Astrocyte of the hippocampus (primary cell): ENCODE results near the gene EPO.

Experiments used
- DNase-seq: peaks from one replicate; pipeline ENCODE4 v3.0.0; 2011; ENCODE audit warnings: low read depth, low spot score

EPO gene

DNA sequence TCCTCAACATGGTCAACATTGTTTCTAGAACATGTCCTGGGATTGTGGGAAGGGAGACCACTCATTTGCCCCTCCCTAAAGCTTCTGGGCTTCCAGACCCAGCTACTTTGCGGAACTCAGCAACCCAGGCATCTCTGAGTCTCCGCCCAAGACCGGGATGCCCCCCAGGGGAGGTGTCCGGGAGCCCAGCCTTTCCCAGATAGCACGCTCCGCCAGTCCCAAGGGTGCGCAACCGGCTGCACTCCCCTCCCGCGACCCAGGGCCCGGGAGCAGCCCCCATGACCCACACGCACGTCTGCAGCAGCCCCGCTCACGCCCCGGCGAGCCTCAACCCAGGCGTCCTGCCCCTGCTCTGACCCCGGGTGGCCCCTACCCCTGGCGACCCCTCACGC, at the start of gene EPO:
Gene EPO, plus strand, starts transcription at position 190 of the 392 bp plus-strand sequence. CDS start 513 bp downstream, outside the sequence.
- no peak for DNase-seq

DNA sequence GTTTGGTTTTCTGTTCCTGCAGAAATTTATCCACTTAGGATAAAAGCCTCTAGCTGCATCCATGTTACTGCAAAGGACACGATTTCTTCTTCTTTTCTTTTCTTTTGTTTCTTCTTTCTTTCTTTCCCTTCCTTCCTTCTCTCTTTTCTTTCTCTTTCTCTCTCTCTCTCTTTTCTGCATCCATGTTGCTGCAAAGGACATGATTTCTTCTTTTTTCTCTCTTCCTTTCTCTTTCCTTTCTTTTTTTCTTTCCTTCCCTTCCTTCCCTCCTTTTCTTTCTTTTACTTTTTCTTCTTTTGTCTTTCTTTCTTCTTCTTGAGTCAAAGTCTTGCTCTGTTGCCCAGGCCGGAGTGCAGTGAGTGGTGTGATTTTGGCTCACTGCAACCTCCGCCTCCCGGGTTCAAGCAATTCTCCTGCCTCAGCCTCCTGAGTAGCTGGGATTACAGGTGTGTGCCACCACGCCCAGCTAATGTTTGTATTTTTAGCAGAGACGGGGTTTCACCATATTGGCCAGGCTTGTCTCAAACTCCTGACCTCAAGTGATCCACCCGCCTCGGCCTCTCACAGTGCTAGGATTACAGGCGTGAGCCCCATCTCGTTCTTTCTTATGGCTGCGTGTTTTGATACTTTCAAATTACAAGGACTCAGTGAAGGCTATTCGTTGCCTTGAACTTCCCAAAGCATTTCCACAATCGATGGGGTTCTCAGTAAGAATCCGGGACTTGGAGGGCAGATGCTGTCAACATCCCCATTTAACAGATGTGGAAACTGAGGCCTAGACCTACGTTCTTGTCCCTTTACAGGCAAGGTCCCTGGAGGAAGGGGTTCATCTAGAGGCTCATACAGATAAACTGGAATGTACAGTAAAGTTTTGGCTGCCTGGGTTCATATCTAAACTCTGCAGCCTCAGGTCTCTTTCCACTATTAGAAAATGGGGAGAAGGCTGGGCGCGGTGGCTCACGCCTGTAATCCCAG, 48.6 kb upstream of the EPO start:
- DNase-seq = no peak

DNA sequence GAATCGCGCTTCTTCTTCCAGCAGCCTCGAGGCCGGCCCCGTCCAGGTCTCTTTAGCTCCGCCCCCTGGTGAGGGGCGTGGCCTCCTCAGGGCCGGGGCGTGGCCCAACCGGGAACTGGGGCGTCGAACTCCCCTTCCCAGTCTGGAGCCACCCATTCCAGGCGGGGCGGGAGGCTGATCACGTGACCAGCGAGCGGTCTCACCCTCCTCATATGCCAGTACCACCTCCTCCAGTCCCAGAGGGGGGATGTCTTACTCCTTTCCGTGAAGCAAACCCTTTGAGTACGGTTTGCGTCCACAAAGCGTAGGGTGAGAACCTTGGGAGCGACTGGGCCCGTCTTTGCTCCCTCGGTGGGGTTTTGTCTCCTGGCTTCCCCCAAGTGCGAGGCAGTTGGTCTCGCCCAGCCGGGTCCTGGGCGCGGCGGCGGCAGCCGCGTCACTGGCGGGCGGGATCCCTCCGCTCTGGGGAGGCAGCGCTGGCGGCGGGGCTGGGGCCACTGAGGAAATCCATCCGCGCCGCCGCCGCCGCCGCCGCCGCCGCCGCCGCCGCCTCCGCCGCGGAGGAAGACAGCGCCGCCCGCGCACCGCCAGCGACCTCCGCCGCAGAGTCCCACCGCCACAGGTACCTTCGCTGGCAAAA, 46.8 kb upstream of the EPO start, which contains the start of gene GNB2:
Gene GNB2, plus strand, starts transcription at position 439 of the 640 bp plus-strand sequence. CDS start 2,526 bp downstream, outside the sequence.
- DNase-seq = peak; percentile 99

DNA sequence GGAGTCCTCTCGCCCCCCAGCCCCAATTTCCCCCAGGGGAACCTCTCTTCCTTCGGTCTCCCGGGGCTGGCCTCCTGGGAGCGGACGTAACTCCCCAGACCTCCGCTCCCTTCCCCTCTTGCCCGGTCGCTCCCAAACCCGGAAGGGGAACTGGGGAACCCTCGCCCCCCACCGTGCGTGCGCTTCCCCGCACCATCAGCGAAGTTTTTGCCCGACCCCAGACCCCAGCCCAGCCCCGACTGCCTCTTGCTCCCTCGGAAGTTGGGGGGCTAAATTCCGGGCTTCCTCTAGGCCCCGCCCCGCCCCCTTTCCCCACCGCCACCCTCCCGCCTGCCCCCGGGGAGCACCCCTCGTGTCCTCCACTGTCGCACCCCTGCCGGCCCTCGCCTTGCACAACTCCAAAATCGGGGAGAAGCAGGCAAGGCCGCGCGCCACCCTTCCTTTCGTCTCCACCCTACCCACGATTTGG, 46.3 kb upstream of the EPO start:
- DNase-seq = peak; percentile 28

DNA sequence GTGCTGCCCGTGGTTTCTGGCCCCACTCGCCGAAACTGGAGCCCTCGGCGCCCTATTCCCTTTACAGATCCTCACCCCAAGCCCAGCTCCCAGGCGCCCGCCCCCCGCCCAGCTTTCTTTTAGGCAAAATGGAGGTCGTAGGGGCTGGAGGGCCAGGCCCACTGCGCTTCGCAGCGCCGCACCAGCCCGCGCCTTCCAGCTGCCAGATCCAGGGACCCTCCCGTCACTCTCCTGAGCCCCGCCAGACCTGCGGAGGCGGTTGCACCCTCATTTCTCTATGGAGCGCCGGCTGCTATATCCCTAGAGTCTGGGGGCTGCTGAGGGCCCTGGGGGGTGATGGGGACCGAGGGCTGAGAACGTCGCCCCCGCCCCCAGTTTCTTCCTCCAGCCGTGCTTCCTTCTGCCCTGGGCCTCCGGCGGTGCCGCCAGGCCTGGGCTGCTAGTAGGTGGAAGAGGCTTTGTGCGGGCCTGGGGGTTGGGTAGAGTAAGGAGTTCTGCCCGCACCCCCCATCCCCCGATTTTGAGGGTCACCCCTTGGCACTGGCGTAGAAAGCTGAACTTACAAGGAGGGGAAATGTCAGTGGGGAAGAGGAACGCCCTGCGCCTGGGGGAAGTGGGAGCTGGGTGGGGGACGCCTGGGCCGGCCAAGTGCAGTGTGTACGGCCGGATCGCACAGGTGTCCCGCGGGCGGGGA, 45.7 kb upstream of the EPO start:
- peak; percentile 51 for DNase-seq

DNA sequence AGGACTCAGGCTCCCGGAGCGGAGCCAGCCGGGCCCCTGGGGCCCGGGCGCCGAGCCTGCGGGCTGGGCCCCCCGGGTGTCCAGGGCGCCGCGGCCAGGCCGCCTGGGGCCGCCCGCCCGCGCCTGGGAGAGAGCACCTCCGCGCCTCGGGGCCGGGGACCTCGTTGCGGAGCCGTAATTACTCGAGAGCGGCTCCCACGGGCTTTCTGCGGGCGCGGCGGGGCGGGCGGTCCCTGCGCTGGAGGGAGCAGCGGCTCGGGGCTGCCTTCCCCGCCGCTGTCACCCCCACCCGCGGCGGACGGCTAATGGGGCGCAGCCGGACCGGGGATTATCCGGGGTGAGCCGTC, 45.2 kb upstream of the EPO start:
- no peak for DNase-seq

DNA sequence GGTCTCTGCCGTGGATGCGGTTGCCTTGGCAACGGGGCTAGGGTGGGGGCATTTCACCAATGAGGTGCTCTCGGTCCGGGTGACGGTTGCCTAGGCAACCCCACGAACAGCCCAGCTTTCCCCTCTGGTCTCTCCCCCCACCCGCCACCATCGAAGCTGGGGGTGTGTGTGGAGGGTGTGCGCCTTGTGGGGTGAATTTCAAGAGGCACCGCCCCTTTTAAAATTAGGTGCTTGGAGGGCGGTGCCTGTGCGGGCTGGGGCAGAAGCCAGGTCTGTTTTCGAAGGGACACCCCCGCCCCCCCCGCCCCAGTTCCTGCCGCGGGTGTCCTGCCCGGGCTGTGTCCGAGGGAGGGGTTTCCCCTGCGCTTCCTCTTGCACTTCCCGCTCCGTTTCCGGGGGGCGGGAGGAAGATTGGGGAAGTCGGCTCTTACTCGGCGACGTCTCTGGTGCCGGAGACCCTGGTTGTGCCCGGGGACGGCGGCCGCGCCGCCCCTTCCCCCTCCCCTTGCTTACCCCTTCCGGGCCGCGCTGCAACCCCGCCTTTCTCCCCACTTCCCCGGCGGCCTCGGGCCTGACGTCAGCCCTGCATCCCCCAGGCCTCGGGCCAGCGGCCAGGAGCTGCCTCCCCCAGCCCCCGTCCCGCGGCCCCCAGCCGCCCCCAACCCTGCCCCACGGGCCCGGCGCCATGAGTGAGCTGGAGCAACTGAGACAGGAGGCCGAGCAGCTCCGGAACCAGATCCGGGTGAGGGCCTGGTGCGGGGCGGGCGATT, 44.5 kb upstream of the EPO start:
- peak; percentile 80 for DNase-seq

DNA sequence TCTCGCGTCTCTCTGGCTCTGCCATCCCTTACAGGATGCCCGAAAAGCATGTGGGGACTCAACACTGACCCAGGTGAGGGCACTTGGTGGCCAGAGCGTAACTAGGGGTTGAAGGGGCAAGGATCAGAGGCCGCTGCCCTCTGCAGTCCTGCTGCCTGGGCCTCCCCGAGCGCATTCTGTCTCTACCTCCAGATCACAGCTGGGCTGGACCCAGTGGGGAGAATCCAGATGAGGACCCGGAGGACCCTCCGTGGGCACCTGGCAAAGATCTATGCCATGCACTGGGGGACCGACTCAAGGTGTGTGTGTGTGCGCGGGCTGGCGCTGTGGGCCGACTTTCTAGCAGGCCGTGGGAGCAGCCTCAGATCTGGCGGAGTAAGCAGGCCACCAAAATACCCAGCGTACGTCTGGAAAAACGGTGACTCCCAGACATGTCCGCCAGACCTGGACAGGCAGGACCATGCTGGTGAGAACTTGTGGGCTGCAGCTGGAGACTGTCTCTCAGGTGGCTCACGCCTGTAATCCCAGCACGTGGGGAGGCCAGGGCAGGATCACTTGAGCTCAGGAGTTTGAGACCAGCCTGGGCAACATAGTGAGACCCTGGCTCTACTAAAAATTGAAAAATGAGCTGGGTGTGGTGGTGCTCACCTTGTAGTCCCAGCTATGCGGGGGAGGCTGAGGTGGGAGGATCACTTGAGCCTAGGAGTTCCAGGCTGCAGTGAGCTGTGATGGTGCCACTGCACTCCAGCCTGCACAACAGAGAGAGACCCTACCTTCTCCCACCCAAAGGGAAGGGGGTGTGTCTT, 43.6 kb upstream of the EPO start:
- DNase-seq = no peak

DNA sequence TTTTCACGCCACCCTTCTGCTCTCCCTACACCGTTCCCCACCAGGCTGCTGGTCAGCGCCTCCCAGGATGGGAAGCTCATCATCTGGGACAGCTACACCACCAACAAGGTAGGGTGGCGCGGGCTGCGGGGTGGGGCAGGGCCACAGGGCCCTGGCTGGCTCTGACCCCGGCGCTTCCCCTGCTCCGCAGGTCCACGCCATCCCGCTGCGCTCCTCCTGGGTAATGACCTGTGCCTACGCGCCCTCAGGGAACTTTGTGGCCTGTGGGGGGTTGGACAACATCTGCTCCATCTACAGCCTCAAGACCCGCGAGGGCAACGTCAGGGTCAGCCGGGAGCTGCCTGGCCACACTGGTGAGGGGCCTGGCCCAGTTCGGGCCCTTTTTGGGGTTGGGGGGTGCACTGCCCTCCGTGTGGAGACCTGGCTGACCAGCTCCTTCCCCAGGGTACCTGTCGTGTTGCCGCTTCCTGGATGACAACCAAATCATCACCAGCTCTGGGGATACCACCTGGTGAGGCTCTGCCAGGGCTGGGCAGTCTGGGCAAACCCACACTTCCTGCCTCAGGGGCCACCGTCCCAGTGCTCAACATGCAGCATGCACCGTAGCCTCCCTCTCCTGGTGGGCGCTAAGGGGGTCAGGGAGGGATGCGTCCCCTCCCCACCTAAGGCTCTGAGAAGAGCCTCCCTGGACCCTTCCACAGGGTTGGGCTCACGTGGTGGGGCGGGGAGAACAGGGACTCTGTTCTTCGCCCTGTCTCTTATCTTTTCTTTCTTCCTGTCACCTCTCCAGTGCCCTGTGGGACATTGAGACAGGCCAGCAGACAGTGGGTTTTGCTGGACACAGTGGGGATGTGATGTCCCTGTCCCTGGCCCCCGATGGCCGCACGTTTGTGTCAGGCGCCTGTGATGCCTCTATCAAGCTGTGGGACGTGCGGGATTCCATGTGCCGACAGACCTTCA, 42.7 kb upstream of the EPO start:
- DNase-seq = no peak

DNA sequence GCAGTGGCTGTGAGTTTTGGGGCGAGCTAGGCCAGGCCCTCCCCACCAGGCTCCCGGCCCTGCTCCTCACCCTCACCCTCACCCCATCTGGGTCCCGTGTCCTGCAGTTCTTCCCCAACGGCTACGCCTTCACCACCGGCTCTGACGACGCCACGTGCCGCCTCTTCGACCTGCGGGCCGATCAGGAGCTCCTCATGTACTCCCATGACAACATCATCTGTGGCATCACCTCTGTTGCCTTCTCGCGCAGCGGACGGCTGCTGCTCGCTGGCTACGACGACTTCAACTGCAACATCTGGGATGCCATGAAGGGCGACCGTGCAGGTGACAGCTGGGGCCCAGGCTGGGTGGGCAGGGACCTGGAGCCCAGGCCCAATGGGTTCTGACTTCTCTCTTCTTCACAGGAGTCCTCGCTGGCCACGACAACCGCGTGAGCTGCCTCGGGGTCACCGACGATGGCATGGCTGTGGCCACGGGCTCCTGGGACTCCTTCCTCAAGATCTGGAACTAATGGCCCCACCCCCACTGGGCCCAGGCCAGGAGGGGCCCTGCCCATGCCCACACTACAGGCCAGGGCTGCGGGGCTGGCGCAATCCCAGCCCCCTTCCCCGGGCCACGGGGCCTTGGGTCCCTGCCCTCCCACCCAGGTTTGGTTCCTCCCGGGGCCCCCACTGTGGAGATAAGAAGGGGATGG, 41.8 kb upstream of the EPO start:
- DNase-seq = no peak

DNA sequence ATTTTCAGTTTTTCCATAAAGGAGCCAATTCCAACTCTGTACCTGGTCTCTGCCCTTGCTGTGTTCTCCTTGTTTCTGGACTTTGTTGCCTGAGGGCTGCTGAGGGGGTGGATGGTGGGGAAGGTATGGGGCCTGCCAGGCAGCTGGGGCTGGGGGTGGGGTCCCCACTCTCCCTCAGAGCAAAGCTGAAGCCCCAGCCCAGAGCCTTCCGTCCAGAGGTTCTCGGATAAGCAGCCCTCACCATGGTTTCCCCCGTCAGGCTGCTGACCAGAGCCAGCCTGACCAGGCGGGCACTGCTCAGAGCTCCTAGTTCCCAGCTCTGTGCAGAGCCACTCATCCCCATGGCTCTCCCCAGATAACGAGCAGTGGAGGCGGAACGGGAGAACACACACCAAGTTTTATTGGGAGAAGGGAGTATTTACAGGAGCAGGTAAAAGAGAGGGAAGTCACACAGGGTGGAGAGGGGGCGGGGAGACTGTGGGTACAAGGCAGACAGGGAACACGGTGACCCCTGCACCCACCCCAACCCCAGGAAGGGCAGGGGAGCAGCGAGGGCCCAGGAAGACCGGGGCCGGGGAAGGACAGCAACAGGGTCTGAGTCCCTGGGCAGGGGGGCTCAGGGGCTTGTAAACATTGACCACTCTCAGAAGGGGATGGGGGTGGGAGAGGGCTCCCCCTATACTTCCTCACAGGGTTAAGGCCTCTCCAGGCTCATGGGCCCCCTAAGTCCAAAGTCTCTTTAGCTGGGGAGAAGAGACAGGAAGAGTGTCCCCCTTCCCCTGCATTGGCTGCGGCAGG, 40.9 kb upstream of the EPO start:
- DNase-seq = no peak

DNA sequence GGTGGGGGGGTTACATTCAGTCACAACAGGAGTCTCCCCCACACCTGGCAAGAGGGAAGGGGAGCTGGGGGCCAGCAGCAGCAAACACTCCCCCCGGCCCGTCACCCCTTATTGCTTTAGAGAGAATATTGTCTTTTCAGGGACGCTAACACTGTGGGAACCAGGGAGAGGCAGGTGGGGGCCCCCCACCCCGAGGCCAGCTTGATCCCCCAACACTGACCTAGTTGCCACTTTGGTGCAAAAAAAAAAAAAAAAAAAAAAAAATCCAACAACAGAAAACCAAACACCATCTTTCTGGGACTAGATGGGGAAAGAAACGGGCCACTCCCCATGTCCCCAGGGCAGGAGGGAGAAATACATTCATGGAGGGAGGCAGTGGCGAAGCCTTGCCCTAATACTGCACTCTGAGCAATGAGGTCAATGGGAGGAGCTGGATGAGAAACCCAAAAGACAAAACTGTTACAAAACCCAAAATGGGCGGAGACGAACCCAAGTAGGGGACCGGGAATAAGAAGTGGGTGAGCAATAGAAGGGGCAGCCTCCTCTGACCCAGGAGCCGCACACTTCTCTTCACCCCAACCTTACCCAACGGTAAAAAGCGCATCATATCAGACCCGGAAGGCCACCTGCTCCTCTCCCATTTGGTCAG, 40.2 kb upstream of the EPO start:
- no peak for DNase-seq

DNA sequence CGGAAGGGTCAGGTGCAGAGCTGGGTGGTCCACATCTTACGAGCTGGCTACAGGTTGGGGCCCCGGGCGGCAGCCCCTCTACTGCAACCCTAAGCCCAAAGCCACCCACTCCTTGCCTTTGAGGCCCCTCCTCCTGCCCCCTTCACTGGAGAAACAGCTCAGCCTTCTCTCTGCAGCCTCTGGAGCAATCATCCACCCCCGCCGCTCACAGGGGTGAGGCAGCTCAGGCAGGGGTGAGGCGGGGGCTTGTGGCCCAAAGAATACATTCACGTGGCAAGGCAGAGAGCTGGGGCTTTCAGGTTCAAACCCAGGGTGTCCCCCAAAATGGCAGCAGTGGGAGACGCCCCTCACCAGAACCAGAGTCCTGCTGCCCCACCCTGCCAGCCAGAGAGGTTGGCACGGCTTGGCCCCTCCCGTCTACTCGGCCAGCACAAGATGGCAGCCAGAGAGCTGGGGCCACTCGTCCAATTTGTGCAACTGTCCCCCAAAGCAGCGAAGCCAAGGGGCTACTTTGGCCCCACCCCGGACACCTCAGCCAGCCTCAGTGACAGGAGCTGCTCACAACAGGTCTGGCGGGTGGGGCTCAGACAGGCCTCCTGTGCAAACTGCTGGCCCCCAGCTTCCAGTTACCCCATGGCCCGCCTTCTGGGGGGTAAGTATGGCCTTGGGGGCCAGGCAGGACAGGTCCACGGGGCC, 39.5 kb upstream of the EPO start:
- DNase-seq = no peak

DNA sequence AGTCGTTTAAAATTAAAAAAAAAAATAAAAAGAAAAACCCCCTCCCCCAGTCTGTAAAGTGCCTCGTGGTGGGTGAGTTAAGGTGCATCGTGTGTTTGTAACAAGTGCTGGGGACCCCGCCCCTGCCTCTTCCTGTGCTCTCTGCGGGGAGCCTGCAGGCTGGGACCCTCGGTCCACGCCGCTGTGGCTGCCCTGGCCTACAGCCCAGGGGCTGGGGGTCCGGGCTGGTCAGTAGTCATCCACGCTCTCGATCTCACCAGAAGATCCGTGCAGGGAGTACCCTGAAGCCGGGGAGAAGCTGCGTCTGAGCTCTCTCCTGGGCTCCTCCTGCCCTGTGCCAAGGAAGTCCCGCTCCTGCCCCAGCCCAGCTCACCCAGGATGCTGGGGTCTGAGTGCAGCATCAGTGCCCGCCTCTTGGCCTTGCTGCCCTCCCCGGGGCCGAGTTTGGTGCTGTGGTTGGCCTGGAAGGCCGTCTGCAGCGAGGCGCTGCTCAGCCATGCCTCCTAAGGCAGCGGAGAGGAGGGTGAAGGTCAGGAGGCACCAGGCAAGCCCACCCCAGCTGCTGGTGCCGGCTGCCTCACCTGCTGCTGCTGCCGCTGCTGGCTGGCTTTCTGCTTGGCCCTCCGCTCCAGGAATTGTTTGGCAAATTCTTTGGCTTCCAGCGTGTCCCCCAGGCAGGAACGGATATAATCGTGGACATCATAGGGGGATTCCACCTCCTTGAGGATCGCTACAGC, 38.6 kb upstream of the EPO start:
- DNase-seq = no peak

DNA sequence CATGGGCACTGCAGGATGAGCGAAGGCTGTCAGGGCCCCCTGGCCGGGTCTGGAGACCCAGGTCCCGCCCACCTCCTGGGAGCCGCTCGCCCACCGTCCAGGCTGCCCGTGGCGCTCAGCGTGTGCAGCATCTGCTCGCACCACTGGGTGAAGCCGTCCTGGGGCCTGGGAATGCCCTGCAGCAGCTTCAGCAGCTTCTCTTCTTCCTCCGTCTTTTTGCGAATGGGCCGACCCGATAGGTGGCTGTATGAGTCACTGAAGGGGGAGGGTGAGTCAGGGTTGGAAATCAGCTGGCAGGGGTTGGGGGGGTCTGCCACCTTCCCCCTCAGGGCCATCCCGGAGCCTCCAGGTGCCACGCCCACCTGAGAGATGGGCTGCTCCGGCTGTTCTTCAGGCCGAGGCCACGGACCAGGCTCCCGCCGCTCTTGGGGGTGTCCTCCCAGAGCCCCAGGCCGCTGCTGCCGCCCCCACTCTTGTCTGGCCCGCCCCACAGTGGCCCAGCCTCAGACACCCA, 38.0 kb upstream of the EPO start:
- DNase-seq = peak; percentile 52
